ENCODE measurements around the gene TGDS. TPM values are rescaled to one million over a fixed set of nuclear protein-coding genes. Genes with fewer than 3 reads are reported as not detected.

The TGDS gene
- total and polyA plus RNA-seq, 2 of the 8 experiments (the other 6 are each of a cell fraction or from before 2014, with no cell fraction given), result 11.6 to 11.8 TPM

DNA sequence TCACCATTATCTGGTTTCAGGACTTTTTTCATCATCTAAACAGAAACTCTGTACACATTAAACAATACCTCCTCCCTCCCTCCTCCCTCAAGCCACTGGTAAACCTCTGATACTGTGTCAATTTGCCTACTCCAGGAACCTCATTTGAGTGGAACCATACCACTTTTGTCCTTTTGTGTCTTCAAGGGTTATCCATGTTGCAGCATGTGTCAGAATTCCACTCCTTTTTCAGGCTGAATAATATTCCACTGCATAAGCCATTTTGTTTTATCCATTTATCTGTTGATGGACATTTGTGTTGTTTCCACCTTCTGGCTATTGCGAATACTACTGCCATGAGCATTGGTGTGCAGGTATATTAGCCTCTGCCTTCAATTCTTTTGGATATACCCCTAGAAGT, 27.5 kb downstream of the TGDS start (continued):
- TF ChIP-seq SAP30 (IDR thresholded peaks at IDR 0.05; ENCODE audit: insufficient read depth, insufficient replicate concordance, low read length), result no peak
- no peak for TF ChIP-seq TBP (IDR thresholded peaks at IDR 0.05; ENCODE audit: low read depth, low read length)
- TF ChIP-seq POLR2A (IDR thresholded peaks at IDR 0.05; ENCODE audit: control extremely low read depth in 1 of 2, low read depth in 2 of 2, low read length in 2 of 2), result no peak
- no peak for TF ChIP-seq CTBP2 (IDR thresholded peaks at IDR 0.05; ENCODE audit: borderline replicate concordance, insufficient read depth, insufficient read length, low read length)
- TF ChIP-seq TEAD4 (IDR thresholded peaks at IDR 0.05; ENCODE audit: low read depth, low read length), result no peak
- TF ChIP-seq, protein P1, sequence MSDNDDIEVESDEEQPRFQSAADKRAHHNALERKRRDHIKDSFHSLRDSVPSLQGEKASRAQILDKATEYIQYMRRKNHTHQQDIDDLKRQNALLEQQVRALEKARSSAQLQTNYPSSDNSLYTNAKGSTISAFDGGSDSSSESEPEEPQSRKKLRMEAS (IDR thresholded peaks at IDR 0.05), result no peak

Data from H1 (cell line).